SK-N-SH (cell line): ENCODE data around the gene JMJD8. TPM values are rescaled to one million over a fixed set of nuclear protein-coding genes. Genes with fewer than 3 reads are reported as not detected.

Experiments used
- CTCF ChIA-PET: fragments of 300-600, 350-600 bp; formaldehyde crosslinking; extraction: SDS; loops from one replicate; lab custom pipeline; 2021; lab: Yijun Ruan, JAX
- POLR2A ChIA-PET: fragments of 350-600 bp; sonication (Branson Sonifier 250); formaldehyde crosslinking; extraction: SDS; loops from one replicate; lab custom pipeline; 2020; ENCODE audit warnings: antibody characterized with exemption, inconsistent platforms; lab: Yijun Ruan, JAX
- DNase-seq: peaks from one replicate; pipeline ENCODE4 v3.0.0; 2012
- H2AFZ ChIP-seq: fragments of 200-600 bp; sonication (generic); 2 replicates; pipeline ENCODE4 v1.8.1; 2016; ENCODE audit warnings: antibody characterized with exemption, mild to moderate bottlenecking, low read depth
- H3F3A ChIP-seq: fragments of 200-600 bp; sonication (generic); replicated peaks from 2 replicates; pipeline ENCODE3; 2016; ENCODE audit warnings: antibody characterized with exemption, mild to moderate bottlenecking; ENCODE audit not compliant: insufficient read depth
- H3K27ac ChIP-seq, 2 experiments: fragments of 200-500 bp in 1 of 2; fragments of 200-600 bp in 1 of 2; sonication (Bioruptor generic) in 1 of 2; sonication (generic), shearing (Covaris generic) in 1 of 2; 2 replicates each; pipeline versions ENCODE4 v1.5.1 to v1.6.1; 2014 to 2016; ENCODE audit warnings: low read depth in 2 of 2, inconsistent platforms in 1 of 2, low read length in 1 of 2, mild to moderate bottlenecking in 1 of 2, mixed read lengths in 1 of 2
- H3K27me3 ChIP-seq: fragments of 200-600 bp; sonication (generic), shearing (Covaris generic); 2 replicates; pipeline ENCODE4 v1.6.1; 2016; ENCODE audit warnings: mixed run types; ENCODE audit not compliant: insufficient read depth
- H3K36me3 ChIP-seq, 2 experiments: fragments of 200-500 bp in 1 of 2; fragments of 200-600 bp in 1 of 2; sonication (Bioruptor generic) in 1 of 2; sonication (generic) in 1 of 2; replicated peaks in 1 of 2; 2 replicates each; pipeline versions ENCODE3 to v1.5.1; 2014 to 2016; ENCODE audit warnings: low read length in 1 of 2, mild to moderate bottlenecking in 1 of 2; ENCODE audit not compliant: insufficient read depth in 2 of 2, control insufficient read depth in 1 of 2
- H3K4me1 ChIP-seq, 2 experiments: fragments of 200-500 bp in 1 of 2; fragments of 200-600 bp in 1 of 2; sonication (Bioruptor generic) in 1 of 2; sonication (generic), shearing (Covaris generic) in 1 of 2; 2 replicates each; pipeline versions ENCODE4 v1.5.1 to v1.6.1; 2014 to 2016; ENCODE audit warnings: low read depth in 1 of 2, low read length in 1 of 2, mixed run types in 1 of 2; ENCODE audit not compliant: insufficient read depth in 2 of 2, control insufficient read depth in 1 of 2
- H3K4me2 ChIP-seq: fragments of 200-600 bp; sonication (generic), shearing (Covaris generic); 2 replicates; pipeline ENCODE4 v1.6.1; 2017; ENCODE audit warnings: mixed run types
- H3K4me3 ChIP-seq, 2 experiments: fragments of 200-500 bp in 1 of 2; fragments of 200-600 bp in 1 of 2; sonication (Bioruptor generic) in 1 of 2; sonication (generic), shearing (Covaris generic) in 1 of 2; 2 replicates each; pipeline versions ENCODE4 v1.5.1 to v1.8.1; 2014 to 2016; ENCODE audit warnings: low read depth in 2 of 2, inconsistent platforms in 1 of 2, low read length in 1 of 2, mild to moderate bottlenecking in 1 of 2, mixed read lengths in 1 of 2, moderate library complexity in 1 of 2
- H3K79me2 ChIP-seq: fragments of 200-600 bp; sonication (generic); 2 replicates; pipeline ENCODE4 v1.8.1; 2017; ENCODE audit warnings: mild to moderate bottlenecking; ENCODE audit not compliant: insufficient read depth
- H3K9ac ChIP-seq: fragments of 200-600 bp; sonication (generic); 2 replicates; pipeline ENCODE4 v1.6.1; 2017; ENCODE audit warnings: mixed run types
- H3K9me2 ChIP-seq: fragments of 200-600 bp; sonication (generic); 2 replicates; pipeline ENCODE4 v1.6.1; 2017; ENCODE audit warnings: mixed run types
- H3K9me3 ChIP-seq: fragments of 200-600 bp; sonication (generic); 2 replicates; pipeline ENCODE4 v1.6.1; 2017; ENCODE audit warnings: mixed run types, mild to moderate bottlenecking, moderate library complexity
- H4K20me1 ChIP-seq: fragments of 200-600 bp; sonication (generic); 2 replicates; pipeline ENCODE4 v1.6.1; 2017; ENCODE audit warnings: mild to moderate bottlenecking, mixed run types; ENCODE audit not compliant: insufficient read depth
- ELF1 ChIP-seq: IDR thresholded peaks from 2 replicates; pipeline ENCODE4 v1.4.0; 2012
- EZH2phosphoT487 ChIP-seq: fragments of 200-600 bp; sonication (generic); IDR thresholded peaks from 2 replicates; pipeline ENCODE4 v1.6.1; 2017; ENCODE audit warnings: low read depth, mixed run types, mild to moderate bottlenecking, antibody characterized with exemption, moderate library complexity, borderline replicate concordance
- JUND ChIP-seq: IDR thresholded peaks from 2 replicates; pipeline ENCODE4 v1.4.0; 2012
- NRF1 ChIP-seq: IDR thresholded peaks from 2 replicates; pipeline ENCODE4 v1.6.1; 2012; ENCODE audit warnings: low read depth, mild to moderate bottlenecking, low read length
- POLR2AphosphoS5 ChIP-seq: IDR thresholded peaks from 2 replicates; pipeline ENCODE4 v1.6.1; 2012; ENCODE audit warnings: low read depth, low read length
- RCOR1 ChIP-seq: fragments of 150-350 bp; IDR thresholded peaks from 2 replicates; pipeline ENCODE4 v1.6.1; 2017; ENCODE audit warnings: antibody characterized with exemption, low read length
- RFX5 ChIP-seq: IDR thresholded peaks from 2 replicates; pipeline ENCODE4 v1.6.1; 2012; ENCODE audit warnings: mild to moderate bottlenecking, improper control_type of control experiment, low read length
- SIN3A ChIP-seq: IDR thresholded peaks from 2 replicates; pipeline ENCODE4 v1.6.1; 2012; ENCODE audit warnings: low read depth, mild to moderate bottlenecking, low read length, moderate library complexity, borderline replicate concordance
- TAF1 ChIP-seq: IDR thresholded peaks from 2 replicates; pipeline ENCODE4 v1.6.1; 2012; ENCODE audit warnings: low read depth, mild to moderate bottlenecking, low read length, moderate library complexity, borderline replicate concordance
- TCF12 ChIP-seq: IDR thresholded peaks from 2 replicates; pipeline ENCODE4 v1.4.0; 2012
- USF2 ChIP-seq: fragments of 150-350 bp; IDR thresholded peaks from 2 replicates; pipeline ENCODE4 v1.6.1; 2017; ENCODE audit warnings: antibody characterized with exemption, low read length, low read depth, borderline replicate concordance
- YY1 ChIP-seq: IDR thresholded peaks from 2 replicates; pipeline ENCODE4 v1.4.0; 2012; ENCODE audit warnings: low read depth, mild to moderate bottlenecking
- whole genome bisulfite sequencing: methylation state at CpG from one replicate; pipeline ENCODE4 v1.1.6; 2017; ENCODE audit warnings: low lambda C conversion rate; 5-methylcytosine and 5-hydroxymethylcytosine counted together
- polyA plus RNA-seq, 3 experiments: library from polyadenylated mRNA; depleted of rRNA; stranded (reverse); fragments of >200 nt; gene quantifications; 2 replicates each; pipeline ENCODE4 v1.2.3, GENCODE V29; 2012
- TF ChIP-seq, protein P1 (sequence below): IDR thresholded peaks from 2 replicates; pipeline ENCODE4 v1.4.0; 2012; ENCODE audit warnings: low read depth, borderline replicate concordance
- TF ChIP-seq, protein P2 (sequence below): IDR thresholded peaks from 2 replicates; pipeline ENCODE4 v1.4.0; 2012; ENCODE audit warnings: low read depth
- TF ChIP-seq, protein P3 (sequence below): fragments of 200-600 bp; sonication (generic); IDR thresholded peaks from 2 replicates; pipeline ENCODE4 v1.6.1; 2017; ENCODE audit warnings: antibody characterized with exemption, mild to moderate bottlenecking, moderate library complexity

The JMJD8 gene
- polyA plus RNA-seq, 1 of the 3 experiments (the other 2 are of a cell fraction): 67.0 TPM

- Histone ChIP-seq H3K36me3 (peaks cover 0 to 16% of the 10 kb centered on the region in 2 experiments), H3K27me3 (no peaks in the 10 kb centered on the region), H4K20me1 (no peaks in the 10 kb centered on the region; the same call in 1 of the 2 replicates), H3K27ac (peak overlapping the region; percentile 94 to 98), H3F3A (peaks cover 13% of the 10 kb centered on the region), H2AFZ (peak overlapping the region; percentile 84; the same call in 1 of the 2 replicates), H3K9me3 (no peaks in the 10 kb centered on the region), H3K4me2 (peak overlapping the region; percentile 90), H3K4me1 (peaks cover 0 to 34% of the 10 kb centered on the region in 2 experiments; a peak in 1 of 4 replicates), H3K9ac (peak overlapping the region; percentile 90; the same call in 1 of the 2 replicates), H3K4me3 (peak overlapping the region; percentile 78 to 87), H3K9me2 (no peaks in the 10 kb centered on the region), H3K79me2 (peaks cover 12% of the 10 kb centered on the region; the same call in 1 of the 2 replicates)
- WGBS: 27% methylated on average over 7 of the region's 53 CpGs
- CTCF ChIA-PET: interaction anchor here (1.0 to 2.2 kb wide), 4 partner anchors 11 to 75 kb away, joined by 3 to 11 read pairs (median 8); partner anchors contain the start of gene WDR90
- no peak for TF ChIP-seq USF2
- TF ChIP-seq POLR2AphosphoS5: no peak
- TF ChIP-seq, protein P1, sequence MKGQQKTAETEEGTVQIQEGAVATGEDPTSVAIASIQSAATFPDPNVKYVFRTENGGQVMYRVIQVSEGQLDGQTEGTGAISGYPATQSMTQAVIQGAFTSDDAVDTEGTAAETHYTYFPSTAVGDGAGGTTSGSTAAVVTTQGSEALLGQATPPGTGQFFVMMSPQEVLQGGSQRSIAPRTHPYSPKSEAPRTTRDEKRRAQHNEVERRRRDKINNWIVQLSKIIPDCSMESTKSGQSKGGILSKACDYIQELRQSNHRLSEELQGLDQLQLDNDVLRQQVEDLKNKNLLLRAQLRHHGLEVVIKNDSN: peak; percentile 34; the same call in 1 of the 2 replicates
- TF ChIP-seq YY1: no peak
- peak; percentile 100 for DNase-seq
- POLR2A ChIA-PET: interaction anchor here (0.7 to 1.6 kb wide), 4 partner anchors 12 to 72 kb away, joined by 3 to 5 read pairs (median 4); partner anchors contain the start of genes RAB40C and WDR90
Observed at GRCh38 chr16:637081-638018, 46.8 kb downstream of the JMJD8 start.

DNA sequence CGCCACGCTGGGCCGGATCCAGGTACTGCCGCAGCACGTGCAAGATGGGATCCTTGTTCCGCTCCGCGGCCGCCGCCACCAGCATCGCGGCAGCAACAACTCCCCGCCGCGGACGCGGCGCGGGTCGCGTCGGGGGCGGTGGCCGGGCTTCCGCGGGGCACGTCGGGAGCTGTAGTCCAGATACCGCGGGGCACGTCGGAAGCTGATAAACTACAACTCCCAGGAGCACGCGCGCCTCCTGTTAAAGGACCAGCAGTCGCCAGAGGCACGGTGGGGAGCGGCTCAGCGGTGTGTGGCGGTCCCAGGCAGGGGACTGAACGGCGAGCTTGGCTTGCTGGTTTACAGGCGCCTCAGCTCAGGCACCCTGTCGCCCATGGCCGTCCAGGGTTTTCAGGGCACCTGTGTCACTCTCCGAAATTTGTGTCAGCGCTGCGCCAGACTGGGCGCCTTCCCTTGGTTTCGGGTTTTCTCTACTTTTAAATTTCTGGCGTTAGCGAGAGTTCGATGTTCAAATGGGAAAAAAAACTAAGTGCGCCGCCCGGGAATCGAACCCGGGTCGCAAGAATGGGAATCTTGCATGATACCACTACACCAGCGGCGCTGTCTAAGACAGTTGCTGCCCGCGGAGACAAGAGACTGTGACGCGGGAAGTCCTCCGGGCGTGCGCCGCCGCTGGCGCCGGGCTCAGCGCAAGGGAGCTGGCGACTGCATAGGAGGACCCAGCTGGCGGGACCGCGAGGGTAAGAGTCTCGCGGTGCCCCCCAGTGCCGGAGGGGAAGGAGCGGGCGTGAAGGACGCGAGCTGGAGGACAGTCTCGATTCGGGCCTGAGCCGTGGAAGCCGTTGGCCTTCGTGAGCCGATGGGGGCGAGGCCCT, 47.7 kb downstream of the JMJD8 start, which contains the start of gene METTL26:
Gene METTL26, minus strand, starts transcription at position 100 of the 875 bp plus-strand sequence. Its CDS starts 15 bp downstream, at position 85.
- WGBS: 1% methylated on average over 45 of the region's 91 CpGs
- H3K4me3 ChIP-seq: peak within 1 kb of the TSS; percentile 78 to 87
- no peaks in the 10 kb centered on the region for H3K9me2 ChIP-seq
- peaks cover 13% of the 10 kb centered on the region for H3F3A ChIP-seq
- peak; percentile 94 for DNase-seq
- H4K20me1 ChIP-seq: no peaks in the 10 kb centered on the region; the same call in 1 of the 2 replicates
- H3K27ac ChIP-seq: peak within 1 kb of the TSS; percentile 94 to 98
- H2AFZ ChIP-seq: peak within 1 kb of the TSS; percentile 68; the same call in 1 of the 2 replicates
- peaks cover 12% of the 10 kb centered on the region; the same call in 1 of the 2 replicates for H3K79me2 ChIP-seq
- H3K4me2 ChIP-seq: peak within 1 kb of the TSS; percentile 90
- peak within 1 kb of the TSS; percentile 90 for H3K9ac ChIP-seq
- CTCF ChIA-PET: interaction anchor here (0.9 to 2.2 kb wide), 8 partner anchors 9 to 1569 kb away, joined by 3 to 11 read pairs (median 3); partner anchors contain the start of genes JMJD8, MLST8, WDR24 and WDR90
- POLR2A ChIA-PET: interaction anchor here (0.7 to 1.6 kb wide), 8 partner anchors 12 to 109 kb away, joined by 3 to 5 read pairs (median 4); partner anchors contain the start of genes ANTKMT, CAPN15, RAB40C and WDR90
- H3K27me3 ChIP-seq: no peaks in the 10 kb centered on the region
- peaks cover 0 to 33% of the 10 kb centered on the region in 2 experiments; a peak in 1 of 4 replicates for H3K4me1 ChIP-seq
- H3K9me3 ChIP-seq: no peaks in the 10 kb centered on the region
- peaks cover 0 to 16% of the 10 kb centered on the region in 2 experiments for H3K36me3 ChIP-seq
- TF ChIP-seq ELF1 (0 out of 2 replicates have a peak, but pooled peaks have one; percentile 41), SIN3A (peak; percentile 60; the same call in 1 of the 2 replicates), POLR2AphosphoS5 (peak; percentile 80), USF2 (no peak), TAF1 (0 out of 2 replicates have a peak, but pooled peaks have one; percentile 19), RCOR1 (no peak), RFX5 (no peak), NRF1 (no peak), YY1 (peak; percentile 18; the same call in 1 of the 2 replicates), TCF12 (peak; percentile 18; the same call in 1 of the 2 replicates), JUND (no peak), EZH2phosphoT487 (no peak)
- TF ChIP-seq, protein P2, sequence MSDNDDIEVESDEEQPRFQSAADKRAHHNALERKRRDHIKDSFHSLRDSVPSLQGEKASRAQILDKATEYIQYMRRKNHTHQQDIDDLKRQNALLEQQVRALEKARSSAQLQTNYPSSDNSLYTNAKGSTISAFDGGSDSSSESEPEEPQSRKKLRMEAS: peak; percentile 83
- TF ChIP-seq, protein P3, sequence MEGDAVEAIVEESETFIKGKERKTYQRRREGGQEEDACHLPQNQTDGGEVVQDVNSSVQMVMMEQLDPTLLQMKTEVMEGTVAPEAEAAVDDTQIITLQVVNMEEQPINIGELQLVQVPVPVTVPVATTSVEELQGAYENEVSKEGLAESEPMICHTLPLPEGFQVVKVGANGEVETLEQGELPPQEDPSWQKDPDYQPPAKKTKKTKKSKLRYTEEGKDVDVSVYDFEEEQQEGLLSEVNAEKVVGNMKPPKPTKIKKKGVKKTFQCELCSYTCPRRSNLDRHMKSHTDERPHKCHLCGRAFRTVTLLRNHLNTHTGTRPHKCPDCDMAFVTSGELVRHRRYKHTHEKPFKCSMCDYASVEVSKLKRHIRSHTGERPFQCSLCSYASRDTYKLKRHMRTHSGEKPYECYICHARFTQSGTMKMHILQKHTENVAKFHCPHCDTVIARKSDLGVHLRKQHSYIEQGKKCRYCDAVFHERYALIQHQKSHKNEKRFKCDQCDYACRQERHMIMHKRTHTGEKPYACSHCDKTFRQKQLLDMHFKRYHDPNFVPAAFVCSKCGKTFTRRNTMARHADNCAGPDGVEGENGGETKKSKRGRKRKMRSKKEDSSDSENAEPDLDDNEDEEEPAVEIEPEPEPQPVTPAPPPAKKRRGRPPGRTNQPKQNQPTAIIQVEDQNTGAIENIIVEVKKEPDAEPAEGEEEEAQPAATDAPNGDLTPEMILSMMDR: no peak
- TF ChIP-seq, protein P1: no peak
